Spleen (tissue), 11 donors: ENCODE data around the gene STOM. TPM values are rescaled to one million over a fixed set of nuclear protein-coding genes. Genes with fewer than 3 reads are reported as not detected.

Experiments used
- DNase-seq: peaks from one replicate; pipeline ENCODE4 v3.0.0-alpha.2; 2020
- H3K27ac ChIP-seq, 8 donors: fragments of 200-600 bp; sonication (generic) in 7 of 8; 1 replicate in 4 of 8; 2 replicates in 4 of 8; pipeline versions ENCODE4 v1.5.0 to v1.8.0; 2016 to 2021; ENCODE audit warnings: inconsistent platforms in 4 of 8, mild to moderate bottlenecking in 4 of 8, moderate library complexity in 1 of 8
- H3K27me3 ChIP-seq, 7 donors: fragments of 200-600 bp; sonication (generic) in 6 of 7; replicated peaks in 1 of 7; 1 replicate in 4 of 7; 2 replicates in 3 of 7; pipeline versions ENCODE4 v1.5.0 to v1.8.0; 2016 to 2021; ENCODE audit warnings: inconsistent platforms in 3 of 7, mild to moderate bottlenecking in 1 of 7
- H3K36me3 ChIP-seq, 6 donors: fragments of 200-600 bp; sonication (generic) in 5 of 6; 1 replicate in 4 of 6; 2 replicates in 2 of 6; pipeline versions ENCODE4 v1.5.0 to v1.8.0; 2016 to 2021; ENCODE audit warnings: inconsistent platforms in 2 of 6
- H3K4me1 ChIP-seq, 6 donors: fragments of 200-600 bp; sonication (generic) in 5 of 6; 1 replicate in 3 of 6; 2 replicates in 3 of 6; pipeline versions ENCODE4 v1.5.0 to v1.8.0; 2016 to 2021; ENCODE audit warnings: inconsistent platforms in 3 of 6
- H3K4me3 ChIP-seq, 8 donors: fragments of 200-600 bp; sonication (generic) in 7 of 8; 1 replicate in 4 of 8; 2 replicates in 4 of 8; pipeline versions ENCODE4 v1.5.0 to v1.8.0; 2016 to 2021; ENCODE audit warnings: inconsistent platforms in 4 of 8, mild to moderate bottlenecking in 4 of 8, moderate library complexity in 2 of 8
- H3K9me3 ChIP-seq, 8 donors: fragments of 200-600 bp; sonication (generic) in 7 of 8; 1 replicate in 4 of 8; 2 replicates in 4 of 8; pipeline versions ENCODE4 v1.5.0 to v1.8.0; 2016 to 2021; ENCODE audit warnings: inconsistent platforms in 4 of 8
- POLR2A ChIP-seq, 3 donors: fragments of 450-650 bp; IDR thresholded peaks; one replicate each; pipeline ENCODE4 v1.5.1; 2017; ENCODE audit warnings: antibody characterized with exemption in 3 of 3, mild to moderate bottlenecking in 1 of 3
- POLR2AphosphoS5 ChIP-seq, 3 donors: sonication (generic); formaldehyde crosslinking; IDR thresholded peaks; one replicate each; pipeline ENCODE4 v1.5.1; 2017; ENCODE audit warnings: antibody characterized with exemption in 3 of 3
- WGBS, 5 donors: extraction: QIAGEN DNeasy Blood & Tissue Kit in 3 of 5; methylation state at CpG; one replicate each; pipeline versions ENCODE4 v1.1.5 to v1.1.7; 2013 to 2018; 5-methylcytosine and 5-hydroxymethylcytosine counted together
- intact Hi-C: fragments of 100-400 bp; cut with DNase I; formaldehyde crosslinking; loops from one replicate; pipeline ENCODE4 v1.15.0; 2023; ENCODE audit warnings: low total_unique reads
- polyA plus RNA-seq, 3 donors: library from polyadenylated mRNA; stranded (reverse); fragments of 200-250 nt; gene quantifications; one replicate each; pipeline ENCODE4 v1.2.1, GENCODE V29; 2013
- total RNA-seq, 7 donors: library from RNA; depleted of rRNA in 3 of 7; stranded (reverse); fragments of >200 nt in 3 of 7; fragmentation: NEBNext Ultra II Directional in 4 of 7; extraction: Animal tissue kit (Norgen Biotek cat#: 25700) in 4 of 7; gene quantifications; one replicate each; pipeline versions ENCODE4 v1.1.0 to v1.2.1, GENCODE V29; 2016 to 2021
- donor health status: healthy with polysubstance abuse.
- donor health status: DM: no; HTN: no; CAD: no; lungs with moderate emphysema.
- donor health status: DM: no; HTN: no; CAD: no.
- donor health status: Bipolar disorder and iron deficiency.
- donor health status: healthy.
- donor health status: DM: no; HTN: no; CAD: no.
- donor health status: DM: yes; HTN: yes; CAD: no.

STOM gene
- total and polyA plus RNA-seq, 10 donors, result 42.7 to 493 (median 311) TPM

GRCh38 chr9:121289026-121289771 lies 80.9 kb downstream of the STOM start:
- peak; percentile 73 for DNase-seq
- 32 to 50% (median 41%) methylated on average over 10 of the region's 10 CpGs for WGBS, 5 donors
- TF ChIP-seq POLR2AphosphoS5 (IDR thresholded peaks at IDR 0.05) (peak in 2 of 3 donors; percentile 13 to 45), POLR2A (IDR thresholded peaks at IDR 0.05) (no peak)

More at GRCh38 chr9:121289026-121289771, 80.9 kb downstream of the STOM start:
- intact Hi-C loops, result no loop called here
- Histone ChIP-seq H3K36me3 (peaks cover 0 to 47% (median 0%) of the 10 kb centered on the region in 6 donors), H3K27ac (peak overlapping the region; percentile 54 to 95 (median 88)), H3K4me1 (peaks cover 44 to 84% (median 66%) of the 10 kb centered on the region in 6 donors), H3K9me3 (no peaks in the 10 kb centered on the region), H3K4me3 (no peak overlapping the region), H3K27me3 (no peaks in the 10 kb centered on the region)

Other genes with a start within 250 kb of the STOM start
- gene RAB14, start 168.4 kb downstream of the STOM start, total RNA-seq, result 10 to 100 TPM; 46.9 to 75.2 (median 57.3) TPM
- 10 to 100 TPM; 20.4 to 32.2 (median 23.6) TPM for gene RAB14, start 168.4 kb downstream of the STOM start, polyA plus RNA-seq
- gene GSN, start 102.1 kb downstream of the STOM start, total RNA-seq, result 100 to 1,000 TPM; 165 to 432 (median 263) TPM
- gene GSN, start 102.1 kb downstream of the STOM start, polyA plus RNA-seq, result 100 to 1,000 TPM; 115 to 252 (median 122) TPM
- gene GGTA1, start 129.6 kb upstream of the STOM start, total RNA-seq, result 10 to 100 TPM; 12.5 to 44.9 (median 36.7) TPM
- 10 to 100 TPM; 11.2 to 14.6 (median 13.1) TPM for gene GGTA1, start 129.6 kb upstream of the STOM start, polyA plus RNA-seq